ENCODE results near the gene SLC35B2. TPM values are rescaled to one million over a fixed set of nuclear protein-coding genes. Genes with fewer than 3 reads are reported as not detected.

Gene SLC35B2
- total and polyA plus RNA-seq, 2 experiments from 2014 or later: 14.0 to 30.9 TPM

GRCh38 chr6:44302856-44303255 is 45.5 kb upstream of the SLC35B2 start (continued):
- TF ChIP-seq, protein P1, sequence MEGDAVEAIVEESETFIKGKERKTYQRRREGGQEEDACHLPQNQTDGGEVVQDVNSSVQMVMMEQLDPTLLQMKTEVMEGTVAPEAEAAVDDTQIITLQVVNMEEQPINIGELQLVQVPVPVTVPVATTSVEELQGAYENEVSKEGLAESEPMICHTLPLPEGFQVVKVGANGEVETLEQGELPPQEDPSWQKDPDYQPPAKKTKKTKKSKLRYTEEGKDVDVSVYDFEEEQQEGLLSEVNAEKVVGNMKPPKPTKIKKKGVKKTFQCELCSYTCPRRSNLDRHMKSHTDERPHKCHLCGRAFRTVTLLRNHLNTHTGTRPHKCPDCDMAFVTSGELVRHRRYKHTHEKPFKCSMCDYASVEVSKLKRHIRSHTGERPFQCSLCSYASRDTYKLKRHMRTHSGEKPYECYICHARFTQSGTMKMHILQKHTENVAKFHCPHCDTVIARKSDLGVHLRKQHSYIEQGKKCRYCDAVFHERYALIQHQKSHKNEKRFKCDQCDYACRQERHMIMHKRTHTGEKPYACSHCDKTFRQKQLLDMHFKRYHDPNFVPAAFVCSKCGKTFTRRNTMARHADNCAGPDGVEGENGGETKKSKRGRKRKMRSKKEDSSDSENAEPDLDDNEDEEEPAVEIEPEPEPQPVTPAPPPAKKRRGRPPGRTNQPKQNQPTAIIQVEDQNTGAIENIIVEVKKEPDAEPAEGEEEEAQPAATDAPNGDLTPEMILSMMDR (conservative IDR thresholded peaks at IDR 0.05; ENCODE audit: low read depth in 2 of 2): no peak
- TF ChIP-seq ZNF331 (CRISPR knock-in tag; IDR thresholded peaks at IDR 0.05; ENCODE audit: low read depth): no peak
- no peak for TF ChIP-seq STAT1 (IDR thresholded peaks at IDR 0.05; ENCODE audit: unreplicated experiment)
- TF ChIP-seq CREB1 (CRISPR knock-in tag; IDR thresholded peaks at IDR 0.05; ENCODE audit: low read depth): no peak
- TF ChIP-seq REST (IDR thresholded peaks at IDR 0.05; ENCODE audit: unreplicated experiment): no peak
- no peak for TF ChIP-seq NANOG (IDR thresholded peaks at IDR 0.05; ENCODE audit: borderline replicate concordance)

DNA sequence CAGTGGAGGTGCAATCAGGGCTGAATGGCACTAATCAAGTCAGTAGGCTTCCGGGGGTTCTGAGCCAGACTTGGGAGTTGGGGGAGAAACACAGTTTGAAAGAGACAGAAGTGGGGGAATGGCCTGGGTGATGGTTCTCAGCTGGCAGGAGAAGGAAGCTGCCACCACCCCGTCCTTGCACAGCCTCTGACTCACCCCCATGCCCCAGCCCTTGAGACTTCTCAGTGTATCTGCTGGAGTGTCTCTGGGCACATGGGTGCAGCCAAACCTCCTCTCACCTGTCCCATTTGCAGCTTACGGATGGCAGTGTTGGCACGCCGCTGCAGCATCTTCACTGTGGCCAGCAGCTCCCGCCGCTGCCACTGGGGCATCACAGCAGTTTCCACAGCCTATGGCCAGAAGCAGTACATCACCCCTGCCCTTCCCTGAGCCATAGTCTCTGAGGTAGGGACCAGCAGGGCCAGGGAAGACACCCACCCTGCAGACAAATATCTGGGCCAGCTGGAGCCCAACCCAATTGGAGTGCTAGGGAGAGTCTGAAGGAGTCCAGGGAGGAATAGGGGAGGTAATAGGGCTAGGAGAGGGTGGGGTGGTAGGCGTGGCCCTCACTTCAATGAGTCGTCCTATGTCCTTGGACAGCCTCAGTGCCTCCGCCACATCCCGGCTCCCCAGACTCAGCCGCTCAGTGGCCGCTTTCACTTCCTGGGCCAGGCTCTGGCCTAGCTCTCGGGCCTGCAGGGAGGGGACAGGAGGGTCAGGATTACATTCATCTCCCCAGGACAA is 44.6 kb upstream of the SLC35B2 start:
- Histone ChIP-seq H3K4me1 (ENCODE audit: insufficient read depth) (no peaks in the 10 kb centered on the region; the same call in 1 of the 2 replicates), H3K27me3 (ENCODE audit: insufficient read depth) (peaks cover 12% of the 10 kb centered on the region; the same call in 1 of the 2 replicates), H3K79me2 (replicated peaks; ENCODE audit: insufficient read depth) (no peaks in the 10 kb centered on the region), H3K4me2 (no peak overlapping the region), H3K27ac (ENCODE audit: low read depth) (no peak overlapping the region), H3K4me3 (no peak overlapping the region), H3K36me3 (ENCODE audit: insufficient read depth) (peaks cover 7% of the 10 kb centered on the region; the same call in 1 of the 2 replicates), H2AFZ (no peak overlapping the region), H4K20me1 (replicated peaks; ENCODE audit: insufficient read depth) (0 out of 2 replicates have a peak, but pooled peaks cover 3% of the 10 kb centered on the region), H3K9me2 (ENCODE audit: insufficient read depth) (no peaks in the 10 kb centered on the region), H3F3A (replicated peaks; ENCODE audit: low read depth) (peaks cover 15% of the 10 kb centered on the region; the same call in 1 of the 2 replicates)
- peaks cover 66% of the 10 kb centered on the region for H3K36me3 Mint-ChIP-seq (ENCODE audit: low read depth)
- no peak overlapping the region for H3K27ac Mint-ChIP-seq
- no peaks in the 10 kb centered on the region for H3K9me3 Mint-ChIP-seq
- peaks cover 21% of the 10 kb centered on the region for H3K27me3 Mint-ChIP-seq (ENCODE audit: insufficient read depth, low read depth, poor library complexity)
- no peak for ATAC-seq
- no peak for DNase-seq (ENCODE audit: low spot score)
- H3K4me1 Mint-ChIP-seq: peaks cover 8% of the 10 kb centered on the region; the same call in 1 of the 3 replicates
- no peak overlapping the region for H3K4me3 Mint-ChIP-seq
- TF ChIP-seq JUNB (IDR thresholded peaks at IDR 0.05; ENCODE audit: unreplicated experiment): no peak
- TF ChIP-seq, protein P2, sequence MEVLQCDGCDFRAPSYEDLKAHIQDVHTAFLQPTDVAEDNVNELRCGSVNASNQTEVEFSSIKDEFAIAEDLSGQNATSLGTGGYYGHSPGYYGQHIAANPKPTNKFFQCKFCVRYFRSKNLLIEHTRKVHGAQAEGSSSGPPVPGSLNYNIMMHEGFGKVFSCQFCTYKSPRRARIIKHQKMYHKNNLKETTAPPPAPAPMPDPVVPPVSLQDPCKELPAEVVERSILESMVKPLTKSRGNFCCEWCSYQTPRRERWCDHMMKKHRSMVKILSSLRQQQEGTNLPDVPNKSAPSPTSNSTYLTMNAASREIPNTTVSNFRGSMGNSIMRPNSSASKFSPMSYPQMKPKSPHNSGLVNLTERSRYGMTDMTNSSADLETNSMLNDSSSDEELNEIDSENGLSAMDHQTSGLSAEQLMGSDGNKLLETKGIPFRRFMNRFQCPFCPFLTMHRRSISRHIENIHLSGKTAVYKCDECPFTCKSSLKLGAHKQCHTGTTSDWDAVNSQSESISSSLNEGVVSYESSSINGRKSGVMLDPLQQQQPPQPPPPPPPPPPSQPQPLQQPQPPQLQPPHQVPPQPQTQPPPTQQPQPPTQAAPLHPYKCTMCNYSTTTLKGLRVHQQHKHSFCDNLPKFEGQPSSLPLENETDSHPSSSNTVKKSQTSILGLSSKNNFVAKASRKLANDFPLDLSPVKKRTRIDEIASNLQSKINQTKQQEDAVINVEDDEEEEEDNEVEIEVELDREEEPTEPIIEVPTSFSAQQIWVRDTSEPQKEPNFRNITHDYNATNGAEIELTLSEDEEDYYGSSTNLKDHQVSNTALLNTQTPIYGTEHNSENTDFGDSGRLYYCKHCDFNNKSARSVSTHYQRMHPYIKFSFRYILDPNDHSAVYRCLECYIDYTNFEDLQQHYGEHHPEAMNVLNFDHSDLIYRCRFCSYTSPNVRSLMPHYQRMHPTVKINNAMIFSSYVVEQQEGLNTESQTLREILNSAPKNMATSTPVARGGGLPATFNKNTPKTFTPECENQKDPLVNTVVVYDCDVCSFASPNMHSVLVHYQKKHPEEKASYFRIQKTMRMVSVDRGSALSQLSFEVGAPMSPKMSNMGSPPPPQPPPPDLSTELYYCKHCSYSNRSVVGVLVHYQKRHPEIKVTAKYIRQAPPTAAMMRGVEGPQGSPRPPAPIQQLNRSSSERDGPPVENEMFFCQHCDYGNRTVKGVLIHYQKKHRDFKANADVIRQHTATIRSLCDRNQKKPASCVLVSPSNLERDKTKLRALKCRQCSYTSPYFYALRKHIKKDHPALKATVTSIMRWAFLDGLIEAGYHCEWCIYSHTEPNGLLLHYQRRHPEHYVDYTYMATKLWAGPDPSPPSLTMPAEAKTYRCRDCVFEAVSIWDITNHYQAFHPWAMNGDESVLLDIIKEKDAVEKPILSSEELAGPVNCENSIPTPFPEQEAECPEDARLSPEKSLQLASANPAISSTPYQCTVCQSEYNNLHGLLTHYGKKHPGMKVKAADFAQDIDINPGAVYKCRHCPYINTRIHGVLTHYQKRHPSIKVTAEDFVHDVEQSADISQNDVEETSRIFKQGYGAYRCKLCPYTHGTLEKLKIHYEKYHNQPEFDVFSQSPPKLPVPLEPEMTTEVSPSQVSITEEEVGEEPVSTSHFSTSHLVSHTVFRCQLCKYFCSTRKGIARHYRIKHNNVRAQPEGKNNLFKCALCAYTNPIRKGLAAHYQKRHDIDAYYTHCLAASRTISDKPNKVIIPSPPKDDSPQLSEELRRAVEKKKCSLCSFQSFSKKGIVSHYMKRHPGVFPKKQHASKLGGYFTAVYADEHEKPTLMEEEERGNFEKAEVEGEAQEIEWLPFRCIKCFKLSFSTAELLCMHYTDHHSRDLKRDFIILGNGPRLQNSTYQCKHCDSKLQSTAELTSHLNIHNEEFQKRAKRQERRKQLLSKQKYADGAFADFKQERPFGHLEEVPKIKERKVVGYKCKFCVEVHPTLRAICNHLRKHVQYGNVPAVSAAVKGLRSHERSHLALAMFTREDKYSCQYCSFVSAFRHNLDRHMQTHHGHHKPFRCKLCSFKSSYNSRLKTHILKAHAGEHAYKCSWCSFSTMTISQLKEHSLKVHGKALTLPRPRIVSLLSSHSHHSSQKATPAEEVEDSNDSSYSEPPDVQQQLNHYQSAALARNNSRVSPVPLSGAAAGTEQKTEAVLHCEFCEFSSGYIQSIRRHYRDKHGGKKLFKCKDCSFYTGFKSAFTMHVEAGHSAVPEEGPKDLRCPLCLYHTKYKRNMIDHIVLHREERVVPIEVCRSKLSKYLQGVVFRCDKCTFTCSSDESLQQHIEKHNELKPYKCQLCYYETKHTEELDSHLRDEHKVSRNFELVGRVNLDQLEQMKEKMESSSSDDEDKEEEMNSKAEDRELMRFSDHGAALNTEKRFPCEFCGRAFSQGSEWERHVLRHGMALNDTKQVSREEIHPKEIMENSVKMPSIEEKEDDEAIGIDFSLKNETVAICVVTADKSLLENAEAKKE (CRISPR knock-in tag; IDR thresholded peaks at IDR 0.05): no peak
- no peak for TF ChIP-seq REST (IDR thresholded peaks at IDR 0.05; ENCODE audit: unreplicated experiment)

Measured in GM23338 (cell line).